ENCODE data around the gene DCC.

Gene DCC

GRCh38 chr18:52518086-52518485 is 178.1 kb downstream of the DCC start:
- Histone ChIP-seq H3K9me3 (ENCODE audit: insufficient read depth, low read depth, low read length) (no peaks in the 10 kb centered on the region), H3F3A (ENCODE audit: low read depth) (no peaks in the 10 kb centered on the region), H3K4me3 (ENCODE audit: low read length, poor library complexity, severe bottlenecking) (no peak overlapping the region), H3K79me2 (ENCODE audit: insufficient read depth, low read length) (no peaks in the 10 kb centered on the region), H3K4me2 (ENCODE audit: low read depth, low read length, poor library complexity, severe bottlenecking) (no peak overlapping the region), H4K20me1 (ENCODE audit: insufficient read depth, low read length, poor library complexity, severe bottlenecking) (no peaks in the 10 kb centered on the region), H2AFZ (ENCODE audit: low read length) (no peak overlapping the region), H3K4me1 (ENCODE audit: insufficient read depth, low read length, poor library complexity, severe bottlenecking) (no peaks in the 10 kb centered on the region), H3K36me3 (ENCODE audit: insufficient read depth, low read length) (no peaks in the 10 kb centered on the region), H3K9me2 (replicated peaks; ENCODE audit: low read depth, low read length) (no peaks in the 10 kb centered on the region; the same call in 1 of the 2 replicates), H3K9ac (ENCODE audit: low read depth, low read length, poor library complexity, severe bottlenecking) (no peak overlapping the region), H3K27me3 (ENCODE audit: insufficient read depth, low read length, poor library complexity, severe bottlenecking) (no peaks in the 10 kb centered on the region)
- TF ChIP-seq EZH2phosphoT487 (IDR thresholded peaks at IDR 0.05; ENCODE audit: borderline replicate concordance) (no peak), CTCF (conservative IDR thresholded peaks at IDR 0.05; ENCODE audit: low read length) (no peak)

GRCh38 chr18:52519021-52519420 is 179.0 kb downstream of the DCC start:
- H3K4me3 ChIP-seq (ENCODE audit: low read length, poor library complexity, severe bottlenecking), result no peak overlapping the region
- no peaks in the 10 kb centered on the region for H3K27me3 ChIP-seq (ENCODE audit: insufficient read depth, low read length, poor library complexity, severe bottlenecking)
- H3K9ac ChIP-seq (ENCODE audit: low read depth, low read length, poor library complexity, severe bottlenecking), result no peak overlapping the region
- H3K36me3 ChIP-seq (ENCODE audit: insufficient read depth, low read length), result no peaks in the 10 kb centered on the region
- no peaks in the 10 kb centered on the region for H4K20me1 ChIP-seq (ENCODE audit: insufficient read depth, low read length, poor library complexity, severe bottlenecking)
- no peaks in the 10 kb centered on the region for H3K79me2 ChIP-seq (ENCODE audit: insufficient read depth, low read length)
- H3K4me2 ChIP-seq (ENCODE audit: low read depth, low read length, poor library complexity, severe bottlenecking), result no peak overlapping the region
- TF ChIP-seq CTCF (conservative IDR thresholded peaks at IDR 0.05; ENCODE audit: low read length) (no peak), EZH2phosphoT487 (IDR thresholded peaks at IDR 0.05; ENCODE audit: borderline replicate concordance) (no peak)
- H3K9me2 ChIP-seq (replicated peaks; ENCODE audit: low read depth, low read length), result no peaks in the 10 kb centered on the region; the same call in 1 of the 2 replicates
- no peak overlapping the region for H2AFZ ChIP-seq (ENCODE audit: low read length)
- H3F3A ChIP-seq (ENCODE audit: low read depth), result no peaks in the 10 kb centered on the region
- no peaks in the 10 kb centered on the region for H3K9me3 ChIP-seq (ENCODE audit: insufficient read depth, low read depth, low read length)
- no peaks in the 10 kb centered on the region for H3K4me1 ChIP-seq (ENCODE audit: insufficient read depth, low read length, poor library complexity, severe bottlenecking)

- TF ChIP-seq EZH2phosphoT487 (IDR thresholded peaks at IDR 0.05; ENCODE audit: borderline replicate concordance) (no peak), CTCF (conservative IDR thresholded peaks at IDR 0.05; ENCODE audit: low read length) (no peak)
- no peaks in the 10 kb centered on the region for H3K27me3 ChIP-seq (ENCODE audit: insufficient read depth, low read length, poor library complexity, severe bottlenecking)
- no peak overlapping the region for H3K4me3 ChIP-seq (ENCODE audit: low read length, poor library complexity, severe bottlenecking)
- H3K36me3 ChIP-seq (ENCODE audit: insufficient read depth, low read length), result no peaks in the 10 kb centered on the region
- H2AFZ ChIP-seq (ENCODE audit: low read length), result no peak overlapping the region
- no peak overlapping the region for H3K4me2 ChIP-seq (ENCODE audit: low read depth, low read length, poor library complexity, severe bottlenecking)
- no peaks in the 10 kb centered on the region; the same call in 1 of the 2 replicates for H3K9me2 ChIP-seq (replicated peaks; ENCODE audit: low read depth, low read length)
- no peak overlapping the region for H3K9ac ChIP-seq (ENCODE audit: low read depth, low read length, poor library complexity, severe bottlenecking)
- H4K20me1 ChIP-seq (ENCODE audit: insufficient read depth, low read length, poor library complexity, severe bottlenecking), result no peaks in the 10 kb centered on the region
- no peaks in the 10 kb centered on the region for H3F3A ChIP-seq (ENCODE audit: low read depth)
- no peaks in the 10 kb centered on the region for H3K4me1 ChIP-seq (ENCODE audit: insufficient read depth, low read length, poor library complexity, severe bottlenecking)
- H3K79me2 ChIP-seq (ENCODE audit: insufficient read depth, low read length), result no peaks in the 10 kb centered on the region
- H3K9me3 ChIP-seq (ENCODE audit: insufficient read depth, low read depth, low read length), result no peaks in the 10 kb centered on the region
Observed at GRCh38 chr18:52523566-52523965, 183.6 kb downstream of the DCC start.

Measured in Loucy (cell line).